Tibial nerve (tissue), 4 donors: ENCODE measurements around the gene GPBP1. TPM values are rescaled to one million over a fixed set of nuclear protein-coding genes. Genes with fewer than 3 reads are reported as not detected.

ENCODE experiments used
- DNase-seq, 2 donors: peaks; one replicate each; pipeline ENCODE4 v3.0.0-alpha.2; 2019; ENCODE audit warnings: low spot score in 2 of 2
- H3K27ac ChIP-seq, 4 donors: fragments of 200-600 bp; sonication (generic) in 3 of 4; one replicate each; pipeline ENCODE4 v1.5.1; 2017 to 2019; ENCODE audit warnings: mild to moderate bottlenecking in 1 of 4
- H3K27me3 ChIP-seq, 2 donors: fragments of 200-600 bp; sonication (generic) in 1 of 2; one replicate each; pipeline versions ENCODE4 v1.5.1 to v1.6.0; 2017 to 2019
- H3K36me3 ChIP-seq, 3 donors: fragments of 200-600 bp; sonication (generic); one replicate each; pipeline ENCODE4 v1.5.1; 2018 to 2019
- H3K4me1 ChIP-seq, 4 donors: fragments of 200-600 bp; sonication (generic) in 3 of 4; one replicate each; pipeline ENCODE4 v1.5.1; 2017 to 2019
- H3K4me3 ChIP-seq, 4 donors: fragments of 200-600 bp; sonication (generic) in 3 of 4; one replicate each; pipeline ENCODE4 v1.5.1; 2017 to 2019; ENCODE audit warnings: mild to moderate bottlenecking in 1 of 4, moderate library complexity in 1 of 4
- H3K9me3 ChIP-seq, 4 donors: fragments of 200-600 bp; sonication (generic) in 3 of 4; one replicate each; pipeline ENCODE4 v1.5.1; 2017 to 2019
- EP300 ChIP-seq, 2 donors: sonication (generic); formaldehyde crosslinking; IDR thresholded peaks; one replicate each; pipeline ENCODE4 v1.6.1; 2017; ENCODE audit warnings: antibody characterized with exemption in 2 of 2, mild to moderate bottlenecking in 1 of 2
- POLR2A ChIP-seq, 2 donors: fragments of 450-650 bp; IDR thresholded peaks; one replicate each; pipeline ENCODE4 v1.6.1; 2017; ENCODE audit warnings: antibody characterized with exemption in 2 of 2, mild to moderate bottlenecking in 2 of 2, moderate library complexity in 2 of 2
- WGBS, 2 donors: methylation state at CpG; one replicate each; pipeline ENCODE4 v1.1.5; 2018; 5-methylcytosine and 5-hydroxymethylcytosine counted together
- total RNA-seq, 4 donors: library from RNA; depleted of rRNA; stranded (reverse); fragments of >200 nt; gene quantifications; one replicate each; pipeline ENCODE4 v1.1.0, GENCODE V29; 2016
- TF ChIP-seq, protein P1 (sequence below), 5 experiments: fragments of 200-600 bp in 3 of 5; fragments of 450-650 bp in 2 of 5; sonication (generic) in 3 of 5; IDR thresholded peaks; one replicate each; pipeline ENCODE4 v1.5.1; 2016 to 2019; ENCODE audit warnings: antibody characterized with exemption in 5 of 5, mild to moderate bottlenecking in 3 of 5, moderate library complexity in 2 of 5

GPBP1 gene
- total RNA-seq, 4 donors from 2014 or later, result 74.3 to 107 (median 84.9) TPM

DNA sequence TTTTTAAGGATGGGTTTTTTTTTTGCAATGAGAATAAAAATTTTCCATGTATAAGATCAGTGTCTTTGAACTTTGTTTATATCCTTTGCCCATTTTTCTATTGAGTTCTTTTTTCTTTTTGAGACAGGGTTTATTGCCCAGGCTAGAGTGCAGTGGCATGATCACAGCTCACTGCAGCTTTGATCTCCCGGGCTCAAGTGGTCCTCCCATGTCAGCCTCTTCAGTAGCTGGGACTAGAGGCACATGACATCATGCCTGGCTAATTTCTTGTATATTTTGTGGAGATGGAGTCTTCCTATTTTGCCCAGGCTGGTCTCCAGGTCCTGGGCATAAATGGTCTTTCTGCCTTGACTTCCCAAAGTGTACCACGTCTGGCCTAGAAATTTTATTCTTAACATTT lies 21.2 kb downstream of the GPBP1 start:
- Histone ChIP-seq H3K27ac (no peak overlapping the region), H3K27me3 (no peaks in the 10 kb centered on the region), H3K9me3 (no peaks in the 10 kb centered on the region), H3K4me1 (peaks cover 0 to 23% (median 0%) of the 10 kb centered on the region in 4 donors), H3K36me3 (peaks cover 0 to 26% (median 0%) of the 10 kb centered on the region in 3 donors), H3K4me3 (no peak overlapping the region)
- 83 to 89% methylated on average over 2 of the region's 2 CpGs for WGBS, 2 donors
- TF ChIP-seq, protein P1, sequence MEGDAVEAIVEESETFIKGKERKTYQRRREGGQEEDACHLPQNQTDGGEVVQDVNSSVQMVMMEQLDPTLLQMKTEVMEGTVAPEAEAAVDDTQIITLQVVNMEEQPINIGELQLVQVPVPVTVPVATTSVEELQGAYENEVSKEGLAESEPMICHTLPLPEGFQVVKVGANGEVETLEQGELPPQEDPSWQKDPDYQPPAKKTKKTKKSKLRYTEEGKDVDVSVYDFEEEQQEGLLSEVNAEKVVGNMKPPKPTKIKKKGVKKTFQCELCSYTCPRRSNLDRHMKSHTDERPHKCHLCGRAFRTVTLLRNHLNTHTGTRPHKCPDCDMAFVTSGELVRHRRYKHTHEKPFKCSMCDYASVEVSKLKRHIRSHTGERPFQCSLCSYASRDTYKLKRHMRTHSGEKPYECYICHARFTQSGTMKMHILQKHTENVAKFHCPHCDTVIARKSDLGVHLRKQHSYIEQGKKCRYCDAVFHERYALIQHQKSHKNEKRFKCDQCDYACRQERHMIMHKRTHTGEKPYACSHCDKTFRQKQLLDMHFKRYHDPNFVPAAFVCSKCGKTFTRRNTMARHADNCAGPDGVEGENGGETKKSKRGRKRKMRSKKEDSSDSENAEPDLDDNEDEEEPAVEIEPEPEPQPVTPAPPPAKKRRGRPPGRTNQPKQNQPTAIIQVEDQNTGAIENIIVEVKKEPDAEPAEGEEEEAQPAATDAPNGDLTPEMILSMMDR (IDR thresholded peaks at IDR 0.05), result no peak
- no peak for TF ChIP-seq EP300 (IDR thresholded peaks at IDR 0.05)
- TF ChIP-seq POLR2A (IDR thresholded peaks at IDR 0.05), result no peak
- DNase-seq, result no peak

DNA sequence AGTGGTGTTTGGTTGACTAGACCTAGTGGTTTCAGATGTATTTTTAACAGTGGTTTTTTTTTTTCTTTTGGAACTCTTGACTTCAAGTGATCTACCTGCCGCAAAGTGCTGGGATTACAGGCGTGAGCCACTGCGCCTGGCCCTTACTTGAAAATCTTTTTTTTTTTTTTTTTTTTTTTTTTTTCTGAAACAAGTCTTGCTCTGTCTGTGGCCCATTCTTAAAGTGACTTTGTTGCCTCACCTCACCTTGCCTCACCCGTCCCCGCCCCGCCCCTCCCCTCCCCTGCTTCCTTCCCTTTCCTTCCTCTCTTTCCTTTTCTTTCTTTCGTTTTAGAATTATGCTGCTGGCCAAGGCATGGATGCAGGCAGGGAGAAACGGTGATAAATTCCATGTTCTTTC lies 26.0 kb downstream of the GPBP1 start:
- WGBS, 2 donors, result 74% methylated on average over 8 of the region's 8 CpGs
- Histone ChIP-seq H3K4me3 (no peak overlapping the region), H3K27ac (no peak overlapping the region), H3K4me1 (peaks cover 0 to 55% (median under 1%) of the 10 kb centered on the region in 4 donors), H3K9me3 (no peaks in the 10 kb centered on the region), H3K27me3 (no peaks in the 10 kb centered on the region), H3K36me3 (peaks cover 0 to 19% (median 5%) of the 10 kb centered on the region in 3 donors)
- TF ChIP-seq EP300 (IDR thresholded peaks at IDR 0.05) (no peak), POLR2A (IDR thresholded peaks at IDR 0.05) (no peak)
- TF ChIP-seq, protein P1 (IDR thresholded peaks at IDR 0.05), result no peak
- no peak for DNase-seq

GRCh38 chr5:57202811-57203210 lies 29.0 kb downstream of the GPBP1 start:
- no peak for DNase-seq
- TF ChIP-seq, protein P1 (IDR thresholded peaks at IDR 0.05), result no peak
- no peak for TF ChIP-seq POLR2A (IDR thresholded peaks at IDR 0.05)
- TF ChIP-seq EP300 (IDR thresholded peaks at IDR 0.05), result no peak
- WGBS, 2 donors, result 88 to 90% methylated on average over 1 of the region's 1 CpG
- no peak overlapping the region for H3K27ac ChIP-seq
- no peak overlapping the region for H3K4me3 ChIP-seq
- peaks cover 0 to 5% (median 0%) of the 10 kb centered on the region in 3 donors for H3K36me3 ChIP-seq
- H3K27me3 ChIP-seq, result no peaks in the 10 kb centered on the region
- H3K4me1 ChIP-seq, result peaks cover 0 to 71% (median 7%) of the 10 kb centered on the region in 4 donors
- no peaks in the 10 kb centered on the region for H3K9me3 ChIP-seq

DNA sequence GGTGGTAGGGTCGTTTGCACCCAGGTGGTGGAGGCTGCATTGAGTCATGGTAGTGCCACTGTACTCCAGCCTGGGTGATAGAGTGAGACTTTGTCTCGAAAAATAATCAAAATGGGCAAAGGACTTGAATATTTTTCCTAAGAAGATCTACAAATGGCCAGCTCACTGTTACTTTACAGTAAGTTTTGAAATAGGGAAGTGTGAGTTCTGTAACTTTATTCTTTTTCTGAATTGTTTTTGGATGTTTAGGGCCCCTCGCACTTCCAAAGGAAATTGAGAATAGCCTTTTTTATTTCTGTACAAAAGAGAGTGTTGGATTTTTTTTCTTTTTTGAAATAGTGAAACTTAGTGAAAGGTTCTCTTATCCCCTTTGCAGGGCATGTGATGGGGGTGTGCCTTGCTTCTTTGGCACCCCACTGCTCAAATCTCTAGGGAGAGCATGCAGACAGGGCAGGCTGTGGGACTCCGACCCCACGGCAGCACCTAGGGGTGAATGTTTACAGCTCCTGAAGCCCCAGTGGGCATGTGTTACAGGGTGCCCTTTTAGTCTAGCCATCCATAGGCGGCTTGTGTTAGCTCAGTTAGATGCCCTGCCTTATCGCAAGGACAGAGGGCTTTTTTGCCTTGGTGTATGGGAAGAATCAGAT lies 33.3 kb downstream of the GPBP1 start:
- no peak overlapping the region for H3K4me3 ChIP-seq
- TF ChIP-seq, protein P1 (IDR thresholded peaks at IDR 0.05), result no peak
- TF ChIP-seq EP300 (IDR thresholded peaks at IDR 0.05) (no peak), POLR2A (IDR thresholded peaks at IDR 0.05) (no peak)
- H3K9me3 ChIP-seq, result peaks cover 0 to 2% (median 0%) of the 10 kb centered on the region in 4 donors
- H3K27me3 ChIP-seq, result no peaks in the 10 kb centered on the region
- peaks cover 0 to 79% (median 11%) of the 10 kb centered on the region in 4 donors for H3K4me1 ChIP-seq
- WGBS, 2 donors, result 62 to 71% methylated on average over 7 of the region's 7 CpGs
- no peaks in the 10 kb centered on the region for H3K36me3 ChIP-seq
- no peak for DNase-seq
- no peak overlapping the region for H3K27ac ChIP-seq

DNA sequence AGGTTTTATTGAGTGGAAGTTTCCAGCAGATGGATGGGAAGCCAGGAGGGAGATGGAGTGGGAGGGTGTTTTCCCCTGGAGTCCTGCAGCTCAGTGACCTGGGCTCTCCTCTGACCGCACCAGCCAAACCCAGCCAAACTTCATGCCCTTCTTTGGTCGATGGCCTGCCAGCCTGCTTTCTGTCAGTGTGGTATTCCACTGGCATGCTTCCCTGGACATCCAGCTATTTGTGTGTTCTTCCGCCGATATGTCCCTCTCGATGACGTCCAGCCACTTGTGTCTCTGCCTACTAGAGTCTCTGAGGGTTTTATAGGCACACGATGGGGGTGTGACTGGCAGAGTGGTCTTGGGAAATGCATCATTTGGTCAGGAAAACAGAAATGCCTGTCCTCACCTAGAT lies 33.8 kb downstream of the GPBP1 start:
- Histone ChIP-seq H3K27me3 (no peaks in the 10 kb centered on the region), H3K4me3 (no peak overlapping the region), H3K36me3 (no peaks in the 10 kb centered on the region), H3K4me1 (peaks cover 0 to 74% (median 11%) of the 10 kb centered on the region in 4 donors), H3K9me3 (peaks cover 0 to 2% (median 0%) of the 10 kb centered on the region in 4 donors), H3K27ac (no peak overlapping the region)
- TF ChIP-seq, protein P1 (IDR thresholded peaks at IDR 0.05), result no peak
- TF ChIP-seq EP300 (IDR thresholded peaks at IDR 0.05) (no peak), POLR2A (IDR thresholded peaks at IDR 0.05) (no peak)
- no peak for DNase-seq
- 92 to 93% methylated on average over 7 of the region's 7 CpGs for WGBS, 2 donors
